ENCODE data around the gene MERTK. TPM values are rescaled to one million over a fixed set of nuclear protein-coding genes. Genes with fewer than 3 reads are reported as not detected.

The MERTK gene
- polyA plus RNA-seq, 1 experiment, result 0.84 TPM

DNA sequence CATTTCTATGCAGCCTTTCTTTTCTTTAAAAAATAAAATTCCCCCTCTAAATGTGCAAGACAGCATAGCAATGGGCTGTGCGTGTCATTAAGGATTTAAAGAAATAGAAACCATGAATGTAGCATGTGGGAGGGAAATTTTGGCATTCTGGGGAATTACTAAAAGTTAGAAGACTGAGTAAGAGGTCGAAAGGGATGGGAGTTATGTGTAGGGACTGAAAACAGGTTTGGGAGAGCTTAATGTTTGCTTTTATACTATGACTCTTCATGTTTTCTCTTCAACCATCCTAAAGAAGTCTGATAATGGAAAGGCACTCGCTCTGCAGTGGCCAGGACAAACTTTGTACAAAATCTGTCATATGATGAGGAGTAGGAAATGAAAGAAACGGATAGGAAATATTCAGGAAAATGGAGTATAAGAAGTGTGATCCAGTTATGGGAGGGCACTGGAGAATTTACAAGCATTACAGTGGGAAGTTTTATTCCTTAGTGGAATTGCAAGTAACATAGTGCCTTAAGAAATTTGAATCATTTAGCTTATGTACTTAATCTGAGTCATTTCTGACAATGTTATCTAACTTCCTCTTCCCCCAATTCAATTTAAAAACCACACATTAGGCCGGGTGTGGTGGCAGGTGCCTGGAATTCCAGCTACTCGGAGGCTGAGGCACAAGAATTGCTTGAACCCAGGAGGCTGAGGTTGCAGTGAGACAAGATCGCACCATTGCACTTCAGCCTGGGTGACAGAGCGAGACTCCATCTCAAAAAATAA lies 177.3 kb downstream of the MERTK start:
- ChIA-PET CTCF (interaction anchor here (1.1 kb wide), 1 partner anchor 18 kb away, joined by 5 read pairs; no protein-coding TSS in a partner anchor), POLR2A (interaction anchor here (0.5 to 1.3 kb wide), 2 partner anchors 21 to 54 kb away, joined by 3 to 5 read pairs; partner anchors contain the start of gene TMEM87B)
- no peaks in the 10 kb centered on the region for H3K27me3 ChIP-seq (ENCODE audit: control insufficient read depth, insufficient read depth, low read length)
- no peaks in the 10 kb centered on the region; the same call in 1 of the 2 replicates for H3K9me3 ChIP-seq (ENCODE audit: control insufficient read depth, insufficient read depth, low read length)
- no peak overlapping the region for H3K27ac ChIP-seq (ENCODE audit: low read depth, low read length)
- no peak overlapping the region for H3K4me3 ChIP-seq (ENCODE audit: low read depth, low read length)
- TF ChIP-seq, protein P1, sequence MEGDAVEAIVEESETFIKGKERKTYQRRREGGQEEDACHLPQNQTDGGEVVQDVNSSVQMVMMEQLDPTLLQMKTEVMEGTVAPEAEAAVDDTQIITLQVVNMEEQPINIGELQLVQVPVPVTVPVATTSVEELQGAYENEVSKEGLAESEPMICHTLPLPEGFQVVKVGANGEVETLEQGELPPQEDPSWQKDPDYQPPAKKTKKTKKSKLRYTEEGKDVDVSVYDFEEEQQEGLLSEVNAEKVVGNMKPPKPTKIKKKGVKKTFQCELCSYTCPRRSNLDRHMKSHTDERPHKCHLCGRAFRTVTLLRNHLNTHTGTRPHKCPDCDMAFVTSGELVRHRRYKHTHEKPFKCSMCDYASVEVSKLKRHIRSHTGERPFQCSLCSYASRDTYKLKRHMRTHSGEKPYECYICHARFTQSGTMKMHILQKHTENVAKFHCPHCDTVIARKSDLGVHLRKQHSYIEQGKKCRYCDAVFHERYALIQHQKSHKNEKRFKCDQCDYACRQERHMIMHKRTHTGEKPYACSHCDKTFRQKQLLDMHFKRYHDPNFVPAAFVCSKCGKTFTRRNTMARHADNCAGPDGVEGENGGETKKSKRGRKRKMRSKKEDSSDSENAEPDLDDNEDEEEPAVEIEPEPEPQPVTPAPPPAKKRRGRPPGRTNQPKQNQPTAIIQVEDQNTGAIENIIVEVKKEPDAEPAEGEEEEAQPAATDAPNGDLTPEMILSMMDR (IDR thresholded peaks at IDR 0.05; ENCODE audit: low read depth, low read length), result no peak
- no peak for DNase-seq (ENCODE audit: low read depth, low spot score)

DNA sequence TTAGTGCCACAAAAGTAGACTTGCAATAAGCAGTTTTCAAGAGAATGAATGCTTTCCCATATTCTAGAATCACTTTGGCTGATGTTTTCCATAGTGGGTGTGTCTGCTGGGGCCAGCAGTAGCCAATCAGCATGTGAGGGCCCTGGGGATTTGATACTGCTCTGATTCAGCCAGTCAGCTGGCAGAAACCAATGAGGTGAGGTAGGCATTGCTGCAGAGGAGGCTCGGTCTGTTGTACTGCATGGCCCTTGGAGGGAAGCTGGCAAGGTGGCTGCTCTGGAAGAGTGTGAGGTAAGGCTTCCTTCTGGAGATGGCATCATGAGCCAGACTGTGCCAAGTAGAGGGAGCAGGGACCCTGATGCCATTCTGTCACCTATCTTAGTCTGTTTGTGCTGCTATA lies 179.4 kb downstream of the MERTK start:
- TF ChIP-seq, protein P1 (IDR thresholded peaks at IDR 0.05; ENCODE audit: low read depth, low read length), result no peak
- Histone ChIP-seq H3K4me3 (ENCODE audit: low read depth, low read length) (no peak overlapping the region), H3K27me3 (ENCODE audit: control insufficient read depth, insufficient read depth, low read length) (no peaks in the 10 kb centered on the region), H3K27ac (ENCODE audit: low read depth, low read length) (no peak overlapping the region), H3K9me3 (ENCODE audit: control insufficient read depth, insufficient read depth, low read length) (no peaks in the 10 kb centered on the region; the same call in 1 of the 2 replicates)
- ChIA-PET POLR2A (no interaction called here), CTCF (no interaction called here)
- no peak for DNase-seq (ENCODE audit: low read depth, low spot score)

Small RNA genes lying within 50 kb of the gene (small RNA-seq; reads per million reads assigned to genes)
- gene RN7SL297P (ENCODE audit: insufficient read length, low read depth), result not detected

Other genes starting within 250 kb of the MERTK start
- gene ANAPC1, start 14.4 kb upstream of the MERTK start, polyA plus RNA-seq (2011; rRNA removed), result 21.4 and 27.4 TPM in 2 replicates
- gene TMEM87B, start 156.7 kb downstream of the MERTK start, polyA plus RNA-seq (2011; rRNA removed), result 18.1 and 24.5 TPM in 2 replicates
- gene FBLN7, start 239.8 kb downstream of the MERTK start, polyA plus RNA-seq (2011; rRNA removed), result 0.22 and 0.37 TPM in 2 replicates

Measured in AG04450 (cell line).